PC-3 (cell line): ENCODE results near the gene SLC25A21. TPM values are rescaled to one million over a fixed set of nuclear protein-coding genes. Genes with fewer than 3 reads are reported as not detected.

Experiments used
- ATAC-seq: fragments of 200-7000 bp; cut with Tn5 transposase; 2 replicates; pipeline ENCODE4 v1.9.1; 2020; ENCODE audit warnings: mild to moderate bottlenecking, moderate library complexity
- BruUV-seq: library from RNA; stranded (reverse); fragments of 400-500 nt; replicated peaks from 2 replicates; lab custom pipeline; 2021; lab: Mats Ljungman, UMichigan
- CTCF ChIA-PET: fragments of 300-600 bp; sonication (Branson Sonifier 250); formaldehyde crosslinking; loops from one replicate; lab custom pipeline; 2022; ENCODE audit warnings: antibody characterized with exemption; lab: Charles Lee
- POLR2A ChIA-PET: fragments of 300-600 bp; sonication (Branson Sonifier 250); formaldehyde crosslinking; loops from one replicate; lab custom pipeline; 2022; ENCODE audit warnings: antibody characterized with exemption; ENCODE audit not compliant: unreplicated experiment; lab: Charles Lee
- DNase-seq: peaks from one replicate; pipeline ENCODE4 v3.0.0-alpha.2; 2015
- H2AFZ ChIP-seq: fragments of 300-600 bp; sonication (generic); 2 replicates; pipeline ENCODE4 v1.6.0; 2016; ENCODE audit warnings: antibody characterized with exemption, low read length
- H3F3A ChIP-seq: fragments of 300-600 bp; sonication (generic); one replicate; pipeline ENCODE4 v1.6.0; 2017; ENCODE audit warnings: antibody characterized with exemption, low read length, control low read depth, mild to moderate bottlenecking; ENCODE audit not compliant: unreplicated experiment
- H3K27ac ChIP-seq: fragments of 300-600 bp; sonication (generic); 2 replicates; pipeline ENCODE4 v1.5.1; 2016; ENCODE audit warnings: mild to moderate bottlenecking, low read length
- H3K27me3 ChIP-seq: fragments of 300-600 bp; sonication (generic); 2 replicates; pipeline ENCODE4 v1.6.1; 2016; ENCODE audit warnings: low read length, mixed read lengths
- H3K36me3 ChIP-seq: fragments of 300-600 bp; sonication (generic); 2 replicates; pipeline ENCODE4 v1.6.1; 2016; ENCODE audit warnings: low read depth, mixed run types, low read length, mixed read lengths
- H3K4me1 ChIP-seq: fragments of 300-600 bp; sonication (generic); 2 replicates; pipeline ENCODE4 v1.5.1; 2016; ENCODE audit warnings: low read length; ENCODE audit not compliant: insufficient read depth
- H3K4me2 ChIP-seq: fragments of 300-600 bp; sonication (generic); 2 replicates; pipeline ENCODE4 v1.6.0; 2016; ENCODE audit warnings: low read length
- H3K4me3 ChIP-seq: fragments of 300-600 bp; sonication (generic); 2 replicates; pipeline ENCODE4 v1.5.1; 2016; ENCODE audit warnings: mild to moderate bottlenecking, low read length, mixed read lengths
- H3K79me2 ChIP-seq: fragments of 300-600 bp; sonication (generic); 2 replicates; pipeline ENCODE4 v1.6.1; 2017; ENCODE audit warnings: low read length, mixed read lengths
- H3K9ac ChIP-seq: fragments of 300-600 bp; sonication (generic); 2 replicates; pipeline ENCODE4 v1.6.0; 2016; ENCODE audit warnings: mild to moderate bottlenecking, low read length
- H3K9me2 ChIP-seq: fragments of 300-600 bp; sonication (generic); replicated peaks from 2 replicates; pipeline ENCODE4 v1.6.1; 2016; ENCODE audit warnings: mixed run types, low read length, mixed read lengths
- H3K9me3 ChIP-seq: fragments of 300-600 bp; sonication (generic); 2 replicates; pipeline ENCODE4 v1.6.1; 2016; ENCODE audit warnings: low read length, mixed read lengths
- H4K20me1 ChIP-seq: fragments of 300-600 bp; sonication (generic); 2 replicates; pipeline ENCODE4 v1.6.1; 2016; ENCODE audit warnings: low read length, mixed read lengths
- CTCF ChIP-seq: fragments of 300-600 bp; sonication (generic); conservative IDR thresholded peaks from 2 replicates; pipeline ENCODE4 v1.5.1; 2017; ENCODE audit warnings: antibody characterized with exemption, low read depth, mild to moderate bottlenecking, low read length
- EZH2 ChIP-seq: fragments of 300-600 bp; sonication (generic); IDR thresholded peaks from one replicate; pipeline ENCODE4 v1.6.1; 2017; ENCODE audit warnings: antibody characterized with exemption, mild to moderate bottlenecking, low read length; ENCODE audit not compliant: unreplicated experiment
- EZH2phosphoT487 ChIP-seq: fragments of 300-600 bp; sonication (generic); IDR thresholded peaks from 2 replicates; pipeline ENCODE4 v1.6.1; 2018; ENCODE audit warnings: mild to moderate bottlenecking, antibody characterized with exemption, low read length, borderline replicate concordance
- intact Hi-C: fragments of 100-400 bp; cut with micrococcal nuclease; formaldehyde crosslinking; loops from 2 replicates; pipeline ENCODE4 v1.9.0; 2023
- total RNA-seq: library from RNA; depleted of rRNA; stranded (reverse); fragments of >200 nt; gene quantifications from 2 replicates; pipeline ENCODE4 v1.2.3, GENCODE V29; 2014

The SLC25A21 gene
- total RNA-seq, 1 experiment from 2014 or later: 0.87 TPM

- H3K79me2 ChIP-seq: no peaks in the 10 kb centered on the region
- H3K9me2 ChIP-seq: no peaks in the 10 kb centered on the region
- no peak for ATAC-seq
- no peaks in the 10 kb centered on the region for H3K27me3 ChIP-seq
- H2AFZ ChIP-seq: 0 out of 2 replicates have a peak overlapping the region, but pooled peaks have one; percentile 27
- BruUV-seq: no TSS peak
- no peak overlapping the region for H3K9ac ChIP-seq
- H3K36me3 ChIP-seq: no peaks in the 10 kb centered on the region
- H3K4me2 ChIP-seq: peak overlapping the region; percentile 70
- no peaks in the 10 kb centered on the region for H3F3A ChIP-seq
- H3K9me3 ChIP-seq: no peaks in the 10 kb centered on the region
- no peak for TF ChIP-seq EZH2
- no peak for TF ChIP-seq CTCF
- no peak for TF ChIP-seq EZH2phosphoT487
- CTCF ChIA-PET: no interaction called here
- DNase-seq: no peak
- H4K20me1 ChIP-seq: no peaks in the 10 kb centered on the region
- H3K4me1 ChIP-seq: peaks cover 49% of the 10 kb centered on the region
- peak overlapping the region; percentile 63 for H3K27ac ChIP-seq
- intact Hi-C loops: loop anchor here (1.0 to 2.0 kb wide), 2 partner anchors 122 to 296 kb away; no protein-coding TSS in a partner anchor
- peak overlapping the region; percentile 29; the same call in 1 of the 2 replicates for H3K4me3 ChIP-seq
- POLR2A ChIA-PET: no interaction called here
These were observed 351.5 kb downstream of the SLC25A21 start for GRCh38 chr14:36820901-36821300.

GRCh38 chr14:36820111-36820709 is 352.2 kb downstream of the SLC25A21 start:
- intact Hi-C loops: loop anchor here (1.0 to 2.0 kb wide), 2 partner anchors 123 to 297 kb away; no protein-coding TSS in a partner anchor
- peak; percentile 94 for ATAC-seq
- H3K4me3 ChIP-seq: peak overlapping the region; percentile 29; the same call in 1 of the 2 replicates
- H3K4me2 ChIP-seq: peak overlapping the region; percentile 70
- H3K79me2 ChIP-seq: no peaks in the 10 kb centered on the region
- H3K9me3 ChIP-seq: no peaks in the 10 kb centered on the region
- peak overlapping the region; percentile 63 for H3K27ac ChIP-seq
- H3K27me3 ChIP-seq: no peaks in the 10 kb centered on the region
- peaks cover 49% of the 10 kb centered on the region for H3K4me1 ChIP-seq
- no peaks in the 10 kb centered on the region for H3K9me2 ChIP-seq
- no TSS peak for BruUV-seq
- peak; percentile 91 for DNase-seq
- 0 out of 2 replicates have a peak overlapping the region, but pooled peaks have one; percentile 27 for H2AFZ ChIP-seq
- no peaks in the 10 kb centered on the region for H3K36me3 ChIP-seq
- no peaks in the 10 kb centered on the region for H4K20me1 ChIP-seq
- TF ChIP-seq EZH2: no peak
- no peak for TF ChIP-seq EZH2phosphoT487
- no peak for TF ChIP-seq CTCF
- ChIA-PET CTCF (no interaction called here), POLR2A (no interaction called here)
- H3F3A ChIP-seq: no peaks in the 10 kb centered on the region
- H3K9ac ChIP-seq: no peak overlapping the region

GRCh38 chr14:36818794-36819384 is 353.5 kb downstream of the SLC25A21 start:
- peaks cover 49% of the 10 kb centered on the region for H3K4me1 ChIP-seq
- peak overlapping the region; percentile 44 for H3K4me2 ChIP-seq
- no peaks in the 10 kb centered on the region for H3K36me3 ChIP-seq
- intact Hi-C loops: no loop called here
- H3K9me2 ChIP-seq: no peaks in the 10 kb centered on the region
- ChIA-PET CTCF (interaction anchor here (0.7 kb wide), 1 partner anchor 380 kb away, joined by 3 read pairs; no protein-coding TSS in a partner anchor), POLR2A (interaction anchor here (0.6 kb wide), 1 partner anchor 274 kb away, joined by 3 read pairs; no protein-coding TSS in a partner anchor)
- H3F3A ChIP-seq: no peaks in the 10 kb centered on the region
- ATAC-seq (peak; percentile 32), DNase-seq (peak; percentile 78)
- H3K79me2 ChIP-seq: no peaks in the 10 kb centered on the region
- no peak for TF ChIP-seq CTCF
- TF ChIP-seq EZH2: no peak
- TF ChIP-seq EZH2phosphoT487: no peak
- no TSS peak for BruUV-seq
- no peak overlapping the region for H3K4me3 ChIP-seq
- no peaks in the 10 kb centered on the region for H3K27me3 ChIP-seq
- H2AFZ ChIP-seq: no peak overlapping the region
- no peaks in the 10 kb centered on the region for H3K9me3 ChIP-seq
- no peaks in the 10 kb centered on the region for H4K20me1 ChIP-seq
- no peak overlapping the region for H3K9ac ChIP-seq
- peak overlapping the region; percentile 34 for H3K27ac ChIP-seq
